ENCODE results near the gene RHBDD3. TPM values are rescaled to one million over a fixed set of nuclear protein-coding genes. Genes with fewer than 3 reads are reported as not detected.

Gene RHBDD3
- total and polyA plus RNA-seq, 12 donors: 12.2 to 103 (median 45.0) TPM

- no peaks in the 10 kb centered on the region for H3K9me3 ChIP-seq (replicated peaks in 1 of 3)
- H3K36me3 ChIP-seq (replicated peaks in 1 of 2): peaks cover 0 to 8% of the 10 kb centered on the region in 2 donors
- H3K4me1 ChIP-seq (replicated peaks in 1 of 2): no peaks in the 10 kb centered on the region
- no peak overlapping the region for H3K27ac ChIP-seq
- H3K27me3 ChIP-seq: no peaks in the 10 kb centered on the region
- no peak for TF ChIP-seq POLR2A (IDR thresholded peaks at IDR 0.05)
- no peak for TF ChIP-seq CTCF (IDR thresholded peaks at IDR 0.05)
- 84 to 89% (median 86%) methylated on average over 6 to 8 of the region's 8 CpGs for WGBS, 4 donors
- intact Hi-C loops (cut with DNase I): no loop called here
- H3K4me3 ChIP-seq: no peak overlapping the region
- no peak for DNase-seq
Measured at GRCh38 chr22:29256606-29257325, 11.0 kb downstream of the RHBDD3 start.

- intact Hi-C loops (cut with DNase I): no loop called here
- Histone ChIP-seq H3K27me3 (no peaks in the 10 kb centered on the region), H3K4me3 (no peak overlapping the region), H3K4me1 (replicated peaks in 1 of 2) (no peaks in the 10 kb centered on the region), H3K9me3 (replicated peaks in 1 of 3) (no peaks in the 10 kb centered on the region), H3K27ac (no peak overlapping the region), H3K36me3 (replicated peaks in 1 of 2) (peaks cover 0 to 8% of the 10 kb centered on the region in 2 donors)
- DNase-seq: no peak
- 96 to 98% (median 97%) methylated on average over 4 to 11 of the region's 11 CpGs for WGBS, 4 donors
- TF ChIP-seq CTCF (IDR thresholded peaks at IDR 0.05) (no peak), POLR2A (IDR thresholded peaks at IDR 0.05) (no peak)
Measured at GRCh38 chr22:29255064-29255621, 12.6 kb downstream of the RHBDD3 start.

GRCh38 chr22:29254286-29254660 lies 13.5 kb downstream of the RHBDD3 start:
- Histone ChIP-seq H3K27ac (no peak overlapping the region), H3K27me3 (no peaks in the 10 kb centered on the region), H3K4me1 (replicated peaks in 1 of 2) (no peaks in the 10 kb centered on the region), H3K9me3 (replicated peaks in 1 of 3) (no peaks in the 10 kb centered on the region), H3K36me3 (replicated peaks in 1 of 2) (no peaks in the 10 kb centered on the region), H3K4me3 (no peak overlapping the region)
- TF ChIP-seq CTCF (IDR thresholded peaks at IDR 0.05) (no peak), POLR2A (IDR thresholded peaks at IDR 0.05) (no peak)
- intact Hi-C loops (cut with DNase I): no loop called here
- 62 to 73% (median 65%) methylated on average over 3 to 4 of the region's 4 CpGs for WGBS, 4 donors
- DNase-seq: no peak

- 80 to 97% (median 81%) methylated on average over 6 to 14 of the region's 14 CpGs for WGBS, 4 donors
- Histone ChIP-seq H3K9me3 (replicated peaks in 1 of 3) (no peaks in the 10 kb centered on the region), H3K27ac (no peak overlapping the region), H3K4me3 (no peak overlapping the region), H3K27me3 (no peaks in the 10 kb centered on the region), H3K4me1 (replicated peaks in 1 of 2) (no peaks in the 10 kb centered on the region), H3K36me3 (replicated peaks in 1 of 2) (no peaks in the 10 kb centered on the region)
- TF ChIP-seq CTCF (IDR thresholded peaks at IDR 0.05) (no peak), POLR2A (IDR thresholded peaks at IDR 0.05) (no peak)
- intact Hi-C loops (cut with DNase I): no loop called here
- no peak for DNase-seq
Measured at GRCh38 chr22:29253561-29254285, 14.1 kb downstream of the RHBDD3 start.
